Epithelial cell of proximal tubule (primary cell): ENCODE data around the gene C6orf118. TPM values are rescaled to one million over a fixed set of nuclear protein-coding genes. Genes with fewer than 3 reads are reported as not detected.
A peak's percentile ranks its signal among the peaks of the same experiment; 100 is the strongest.

Experiments
- DNase-seq: peaks from one replicate; pipeline ENCODE4 v3.0.0-alpha.2; 2011; ENCODE audit warnings: low read depth
- H3K4me3 ChIP-seq: 2 replicates; pipeline ENCODE4 v1.5.1; 2011; ENCODE audit warnings: low read depth, mild to moderate bottlenecking, low read length
- CTCF ChIP-seq: conservative IDR thresholded peaks from 2 replicates; pipeline ENCODE4 v1.5.1; 2012; ENCODE audit warnings: low read depth, mild to moderate bottlenecking, low read length
- total RNA-seq: library from RNA; depleted of rRNA; stranded (reverse); fragments of >200 nt; gene quantifications from 2 replicates; pipeline ENCODE4 v1.2.3, GENCODE V29; 2015

Gene C6orf118
- total RNA-seq, result not detected in 2 replicates

GRCh38 chr6:165308926-165309731 lies at the start of gene C6orf118:
Gene C6orf118 (minus strand): TSS chr6:165309605. CDS start chr6:165309586, 19 bp downstream.
- H3K4me3 ChIP-seq, result peak within 1 kb of the TSS; percentile 63
- peak; percentile 30 for DNase-seq
- no peak for TF ChIP-seq CTCF

GRCh38 chr6:165345700-165346099 lies 36.3 kb upstream of the C6orf118 start:
- DNase-seq, result no peak
- TF ChIP-seq CTCF, result no peak
- H3K4me3 ChIP-seq, result no peak overlapping the region

- no peak overlapping the region for H3K4me3 ChIP-seq
- TF ChIP-seq CTCF, result no peak
- DNase-seq, result no peak
Measured at GRCh38 chr6:165340532-165340931, 31.1 kb upstream of the C6orf118 start.

GRCh38 chr6:165325609-165326008 lies 16.2 kb upstream of the C6orf118 start:
- H3K4me3 ChIP-seq, result no peak overlapping the region
- no peak for DNase-seq
- no peak for TF ChIP-seq CTCF

GRCh38 chr6:165321555-165322145 lies 12.2 kb upstream of the C6orf118 start:
- DNase-seq, result no peak
- H3K4me3 ChIP-seq, result no peak overlapping the region
- no peak for TF ChIP-seq CTCF

- TF ChIP-seq CTCF, result no peak
- H3K4me3 ChIP-seq, result no peak overlapping the region
- no peak for DNase-seq
Measured at GRCh38 chr6:165321150-165321549, 11.7 kb upstream of the C6orf118 start.
